SK-N-SH (cell line): ENCODE data around the gene LHPP. TPM values are rescaled to one million over a fixed set of nuclear protein-coding genes. Genes with fewer than 3 reads are reported as not detected.

ENCODE experiments used
- CTCF ChIA-PET: fragments of 300-600, 350-600 bp; formaldehyde crosslinking; extraction: SDS; loops from one replicate; lab custom pipeline; 2021; lab: Yijun Ruan, JAX
- POLR2A ChIA-PET: fragments of 350-600 bp; sonication (Branson Sonifier 250); formaldehyde crosslinking; extraction: SDS; loops from one replicate; lab custom pipeline; 2020; ENCODE audit warnings: antibody characterized with exemption, inconsistent platforms; lab: Yijun Ruan, JAX
- DNase-seq: peaks from one replicate; pipeline ENCODE4 v3.0.0; 2012
- H2AFZ ChIP-seq: fragments of 200-600 bp; sonication (generic); 2 replicates; pipeline ENCODE4 v1.8.1; 2016; ENCODE audit warnings: antibody characterized with exemption, mild to moderate bottlenecking, low read depth
- H3F3A ChIP-seq: fragments of 200-600 bp; sonication (generic); replicated peaks from 2 replicates; pipeline ENCODE3; 2016; ENCODE audit warnings: antibody characterized with exemption, mild to moderate bottlenecking; ENCODE audit not compliant: insufficient read depth
- H3K27ac ChIP-seq, 2 experiments: fragments of 200-500 bp in 1 of 2; fragments of 200-600 bp in 1 of 2; sonication (Bioruptor generic) in 1 of 2; sonication (generic), shearing (Covaris generic) in 1 of 2; 2 replicates each; pipeline versions ENCODE4 v1.5.1 to v1.6.1; 2014 to 2016; ENCODE audit warnings: low read depth in 2 of 2, inconsistent platforms in 1 of 2, low read length in 1 of 2, mild to moderate bottlenecking in 1 of 2, mixed read lengths in 1 of 2
- H3K27me3 ChIP-seq: fragments of 200-600 bp; sonication (generic), shearing (Covaris generic); 2 replicates; pipeline ENCODE4 v1.6.1; 2016; ENCODE audit warnings: mixed run types; ENCODE audit not compliant: insufficient read depth
- H3K36me3 ChIP-seq, 2 experiments: fragments of 200-500 bp in 1 of 2; fragments of 200-600 bp in 1 of 2; sonication (Bioruptor generic) in 1 of 2; sonication (generic) in 1 of 2; replicated peaks in 1 of 2; 2 replicates each; pipeline versions ENCODE3 to v1.5.1; 2014 to 2016; ENCODE audit warnings: low read length in 1 of 2, mild to moderate bottlenecking in 1 of 2; ENCODE audit not compliant: insufficient read depth in 2 of 2, control insufficient read depth in 1 of 2
- H3K4me1 ChIP-seq, 2 experiments: fragments of 200-500 bp in 1 of 2; fragments of 200-600 bp in 1 of 2; sonication (Bioruptor generic) in 1 of 2; sonication (generic), shearing (Covaris generic) in 1 of 2; 2 replicates each; pipeline versions ENCODE4 v1.5.1 to v1.6.1; 2014 to 2016; ENCODE audit warnings: low read depth in 1 of 2, low read length in 1 of 2, mixed run types in 1 of 2; ENCODE audit not compliant: insufficient read depth in 2 of 2, control insufficient read depth in 1 of 2
- H3K4me2 ChIP-seq: fragments of 200-600 bp; sonication (generic), shearing (Covaris generic); 2 replicates; pipeline ENCODE4 v1.6.1; 2017; ENCODE audit warnings: mixed run types
- H3K4me3 ChIP-seq, 2 experiments: fragments of 200-500 bp in 1 of 2; fragments of 200-600 bp in 1 of 2; sonication (Bioruptor generic) in 1 of 2; sonication (generic), shearing (Covaris generic) in 1 of 2; 2 replicates each; pipeline versions ENCODE4 v1.5.1 to v1.8.1; 2014 to 2016; ENCODE audit warnings: low read depth in 2 of 2, inconsistent platforms in 1 of 2, low read length in 1 of 2, mild to moderate bottlenecking in 1 of 2, mixed read lengths in 1 of 2, moderate library complexity in 1 of 2
- H3K79me2 ChIP-seq: fragments of 200-600 bp; sonication (generic); 2 replicates; pipeline ENCODE4 v1.8.1; 2017; ENCODE audit warnings: mild to moderate bottlenecking; ENCODE audit not compliant: insufficient read depth
- H3K9ac ChIP-seq: fragments of 200-600 bp; sonication (generic); 2 replicates; pipeline ENCODE4 v1.6.1; 2017; ENCODE audit warnings: mixed run types
- H3K9me2 ChIP-seq: fragments of 200-600 bp; sonication (generic); 2 replicates; pipeline ENCODE4 v1.6.1; 2017; ENCODE audit warnings: mixed run types
- H3K9me3 ChIP-seq: fragments of 200-600 bp; sonication (generic); 2 replicates; pipeline ENCODE4 v1.6.1; 2017; ENCODE audit warnings: mixed run types, mild to moderate bottlenecking, moderate library complexity
- H4K20me1 ChIP-seq: fragments of 200-600 bp; sonication (generic); 2 replicates; pipeline ENCODE4 v1.6.1; 2017; ENCODE audit warnings: mild to moderate bottlenecking, mixed run types; ENCODE audit not compliant: insufficient read depth
- EP300 ChIP-seq, 2 experiments: IDR thresholded peaks; 2 replicates each; pipeline versions ENCODE4 v1.4.0 to v1.6.1; 2012; ENCODE audit warnings: borderline replicate concordance in 1 of 2, low read depth in 1 of 2, low read length in 1 of 2
- JUND ChIP-seq: IDR thresholded peaks from 2 replicates; pipeline ENCODE4 v1.4.0; 2012
- MXI1 ChIP-seq: IDR thresholded peaks from 2 replicates; pipeline ENCODE4 v1.6.1; 2012; ENCODE audit warnings: mild to moderate bottlenecking, low read depth, low read length, improper control_type of control experiment
- PBX3 ChIP-seq: IDR thresholded peaks from 2 replicates; pipeline ENCODE4; 2012
- RAD21 ChIP-seq: IDR thresholded peaks from 2 replicates; pipeline ENCODE4 v1.6.1; 2012; ENCODE audit warnings: mild to moderate bottlenecking, low read length
- SMC3 ChIP-seq: IDR thresholded peaks from 2 replicates; pipeline ENCODE4 v1.6.1; 2012; ENCODE audit warnings: low read depth, low read length, improper control_type of control experiment
- ZBTB33 ChIP-seq: IDR thresholded peaks from 2 replicates; pipeline ENCODE4 v1.4.0; 2012; ENCODE audit warnings: low read depth, borderline replicate concordance
- WGBS: methylation state at CpG from one replicate; pipeline ENCODE4 v1.1.6; 2017; ENCODE audit warnings: low lambda C conversion rate; 5-methylcytosine and 5-hydroxymethylcytosine counted together
- polyA plus RNA-seq, 3 experiments: library from polyadenylated mRNA; depleted of rRNA; stranded (reverse); fragments of >200 nt; gene quantifications; 2 replicates each; pipeline ENCODE4 v1.2.3, GENCODE V29; 2012
- TF ChIP-seq, protein P1 (sequence below): IDR thresholded peaks from 2 replicates; pipeline ENCODE4 v1.4.0; 2012; ENCODE audit warnings: low read depth, borderline replicate concordance
- TF ChIP-seq, protein P2 (sequence below): IDR thresholded peaks from 2 replicates; pipeline ENCODE4 v1.4.0; 2012; ENCODE audit warnings: low read depth

Gene LHPP
- polyA plus RNA-seq, 1 of the 3 experiments (the other 2 are of a cell fraction), result 29.8 TPM

GRCh38 chr10:124637746-124638145 is 176.1 kb downstream of the LHPP start:
- Histone ChIP-seq H3K27me3 (no peaks in the 10 kb centered on the region), H3K9me2 (no peaks in the 10 kb centered on the region), H3K4me3 (no peak overlapping the region), H3K9me3 (no peaks in the 10 kb centered on the region), H3K36me3 (no peaks in the 10 kb centered on the region), H4K20me1 (no peaks in the 10 kb centered on the region; the same call in 1 of the 2 replicates), H3K4me2 (no peak overlapping the region), H3F3A (no peaks in the 10 kb centered on the region), H3K9ac (no peak overlapping the region), H3K27ac (no peak overlapping the region), H2AFZ (no peak overlapping the region), H3K79me2 (no peaks in the 10 kb centered on the region), H3K4me1 (peaks cover 0 to 24% of the 10 kb centered on the region in 2 experiments; a peak in 1 of 4 replicates)
- ChIA-PET CTCF (interaction anchor here (1.0 to 1.8 kb wide), 3 partner anchors 8 to 97 kb away, joined by 3 to 5 read pairs (median 4); no protein-coding TSS in a partner anchor), POLR2A (no interaction called here)
- WGBS, result 95% methylated on average over 5 of the region's 8 CpGs
- no peak for TF ChIP-seq ZBTB33
- DNase-seq, result no peak

DNA sequence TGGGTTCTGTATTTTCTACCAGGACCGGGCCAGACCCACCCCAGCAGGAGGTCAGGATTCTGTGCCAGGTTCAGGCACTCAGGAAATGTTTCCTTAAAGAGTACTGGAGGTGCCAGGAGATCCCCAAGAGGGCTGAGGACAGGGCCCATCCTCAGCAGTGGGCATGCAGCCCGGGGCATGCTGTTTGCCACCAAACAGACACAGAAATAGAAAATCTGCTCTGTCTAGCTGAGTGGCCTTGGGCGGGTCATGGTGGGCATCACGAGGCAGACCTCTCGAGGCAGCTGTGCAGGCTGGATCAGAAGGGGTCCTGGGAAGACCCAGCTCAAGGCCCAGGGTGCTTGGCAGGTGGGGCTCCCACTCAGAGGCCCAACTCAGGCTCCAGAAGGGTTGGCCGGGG is 177.6 kb downstream of the LHPP start:
- CTCF ChIA-PET, result interaction anchor here (1.1 kb wide), 1 partner anchor 103 kb away, joined by 3 read pairs; no protein-coding TSS in a partner anchor

More for the DNA sequence above, 177.6 kb downstream of the LHPP start:
- Histone ChIP-seq H3K9me2 (no peaks in the 10 kb centered on the region), H3K4me1 (peaks cover 0 to 30% of the 10 kb centered on the region in 2 experiments; a peak in 1 of 4 replicates), H3K9ac (no peak overlapping the region), H3K27me3 (no peaks in the 10 kb centered on the region), H3K27ac (no peak overlapping the region), H3K36me3 (no peaks in the 10 kb centered on the region), H3F3A (no peaks in the 10 kb centered on the region), H3K9me3 (no peaks in the 10 kb centered on the region), H3K79me2 (no peaks in the 10 kb centered on the region), H3K4me2 (no peak overlapping the region), H3K4me3 (no peak overlapping the region), H2AFZ (no peak overlapping the region), H4K20me1 (no peaks in the 10 kb centered on the region; the same call in 1 of the 2 replicates)
- 100% methylated on average over 2 of the region's 6 CpGs for WGBS
- POLR2A ChIA-PET, result no interaction called here
- no peak for TF ChIP-seq RAD21
- no peak for TF ChIP-seq JUND
- no peak for TF ChIP-seq EP300 (IDR thresholded peaks at IDR 0.05; ENCODE audit: borderline replicate concordance in 1 of 2, low read depth in 1 of 2, low read length in 1 of 2)
- TF ChIP-seq SMC3, result no peak
- TF ChIP-seq, protein P1, sequence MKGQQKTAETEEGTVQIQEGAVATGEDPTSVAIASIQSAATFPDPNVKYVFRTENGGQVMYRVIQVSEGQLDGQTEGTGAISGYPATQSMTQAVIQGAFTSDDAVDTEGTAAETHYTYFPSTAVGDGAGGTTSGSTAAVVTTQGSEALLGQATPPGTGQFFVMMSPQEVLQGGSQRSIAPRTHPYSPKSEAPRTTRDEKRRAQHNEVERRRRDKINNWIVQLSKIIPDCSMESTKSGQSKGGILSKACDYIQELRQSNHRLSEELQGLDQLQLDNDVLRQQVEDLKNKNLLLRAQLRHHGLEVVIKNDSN, result no peak
- TF ChIP-seq, protein P2, sequence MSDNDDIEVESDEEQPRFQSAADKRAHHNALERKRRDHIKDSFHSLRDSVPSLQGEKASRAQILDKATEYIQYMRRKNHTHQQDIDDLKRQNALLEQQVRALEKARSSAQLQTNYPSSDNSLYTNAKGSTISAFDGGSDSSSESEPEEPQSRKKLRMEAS, result no peak
- TF ChIP-seq MXI1, result no peak
- no peak for TF ChIP-seq PBX3
- no peak for DNase-seq
